Measurements from ENCODE around the gene UBAC1. TPM values are rescaled to one million over a fixed set of nuclear protein-coding genes. Genes with fewer than 3 reads are reported as not detected.

The UBAC1 gene
- total RNA-seq, 2 donors from 2014 or later: 37.9 to 39.3 TPM

- Histone ChIP-seq H3K27ac (no peak overlapping the region), H3K4me1 (ENCODE audit: control insufficient read depth in 1 of 2, low read depth in 2 of 2) (peaks cover 0 to 21% of the 10 kb centered on the region in 2 donors), H3K9me3 (no peaks in the 10 kb centered on the region), H3K36me3 (peaks cover 20% of the 10 kb centered on the region), H3K4me3 (no peak overlapping the region), H3K27me3 (replicated peaks; ENCODE audit: insufficient read depth) (no peaks in the 10 kb centered on the region)
- TF ChIP-seq CTCF (IDR thresholded peaks at IDR 0.05): no peak
- no peak for DNase-seq (ENCODE audit: low spot score)
- ATAC-seq (ENCODE audit: insufficient number of reproducible peaks, low FRiP score, low read depth): no peak
Measured at GRCh38 chr9:136007934-136008692, 46.9 kb upstream of the UBAC1 start.

DNA sequence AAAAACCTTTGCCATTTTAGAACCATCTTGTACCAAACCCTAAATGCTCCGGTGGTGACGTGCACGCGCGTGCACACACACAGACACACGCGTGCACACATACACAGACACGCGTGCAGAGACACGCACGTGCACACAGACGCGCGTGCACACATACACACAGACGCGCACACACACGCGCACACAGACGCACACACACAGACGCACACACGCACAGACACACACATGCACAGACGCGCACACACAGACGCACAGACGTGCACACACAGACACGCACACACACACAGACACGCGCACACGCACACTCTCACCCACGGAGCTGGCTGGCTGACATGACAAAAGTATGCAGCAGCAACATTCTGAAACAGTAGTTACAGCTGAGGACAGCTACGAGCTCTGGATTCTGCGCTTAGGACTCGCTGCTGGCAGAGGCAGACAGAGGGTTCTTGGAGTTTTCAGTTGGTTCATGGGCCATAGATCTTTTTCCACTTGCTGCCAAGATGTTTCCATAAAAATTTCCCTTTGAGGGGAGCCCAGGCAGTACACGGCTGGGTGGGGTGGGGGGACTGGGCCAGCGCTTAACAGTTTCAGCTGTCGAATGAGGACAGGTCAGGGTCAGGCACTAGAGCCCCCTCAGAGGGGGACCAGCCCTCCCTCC is 46.2 kb upstream of the UBAC1 start:
- H3K4me3 ChIP-seq: no peak overlapping the region
- peaks cover 0 to 19% of the 10 kb centered on the region in 2 donors for H3K4me1 ChIP-seq (ENCODE audit: control insufficient read depth in 1 of 2, low read depth in 2 of 2)
- TF ChIP-seq CTCF (IDR thresholded peaks at IDR 0.05): no peak
- ATAC-seq (ENCODE audit: insufficient number of reproducible peaks, low FRiP score, low read depth): no peak
- no peak overlapping the region for H3K27ac ChIP-seq
- no peaks in the 10 kb centered on the region for H3K9me3 ChIP-seq
- no peak for DNase-seq (ENCODE audit: low spot score)
- H3K27me3 ChIP-seq (replicated peaks; ENCODE audit: insufficient read depth): no peaks in the 10 kb centered on the region
- H3K36me3 ChIP-seq: peaks cover 20% of the 10 kb centered on the region

- TF ChIP-seq CTCF (IDR thresholded peaks at IDR 0.05): no peak
- Histone ChIP-seq H3K4me1 (ENCODE audit: control insufficient read depth in 1 of 2, low read depth in 2 of 2) (peaks cover 0 to 12% of the 10 kb centered on the region in 2 donors), H3K36me3 (peaks cover 16% of the 10 kb centered on the region), H3K27ac (no peak overlapping the region), H3K4me3 (no peak overlapping the region), H3K27me3 (replicated peaks; ENCODE audit: insufficient read depth) (no peaks in the 10 kb centered on the region), H3K9me3 (no peaks in the 10 kb centered on the region)
- DNase-seq (ENCODE audit: low spot score): no peak
- ATAC-seq (ENCODE audit: insufficient number of reproducible peaks, low FRiP score, low read depth): no peak
Measured at GRCh38 chr9:136006169-136006568, 45.0 kb upstream of the UBAC1 start.

- ATAC-seq (ENCODE audit: insufficient number of reproducible peaks, low FRiP score, low read depth): no peak
- Histone ChIP-seq H3K27me3 (replicated peaks; ENCODE audit: insufficient read depth) (no peaks in the 10 kb centered on the region), H3K4me1 (ENCODE audit: control insufficient read depth in 1 of 2, low read depth in 2 of 2) (peaks cover 0 to 12% of the 10 kb centered on the region in 2 donors), H3K36me3 (peaks cover 5% of the 10 kb centered on the region), H3K4me3 (no peak overlapping the region), H3K27ac (no peak overlapping the region), H3K9me3 (no peaks in the 10 kb centered on the region)
- no peak for TF ChIP-seq CTCF (IDR thresholded peaks at IDR 0.05)
- DNase-seq (ENCODE audit: low spot score): no peak
Measured at GRCh38 chr9:136004712-136005111, 43.5 kb upstream of the UBAC1 start.

DNA sequence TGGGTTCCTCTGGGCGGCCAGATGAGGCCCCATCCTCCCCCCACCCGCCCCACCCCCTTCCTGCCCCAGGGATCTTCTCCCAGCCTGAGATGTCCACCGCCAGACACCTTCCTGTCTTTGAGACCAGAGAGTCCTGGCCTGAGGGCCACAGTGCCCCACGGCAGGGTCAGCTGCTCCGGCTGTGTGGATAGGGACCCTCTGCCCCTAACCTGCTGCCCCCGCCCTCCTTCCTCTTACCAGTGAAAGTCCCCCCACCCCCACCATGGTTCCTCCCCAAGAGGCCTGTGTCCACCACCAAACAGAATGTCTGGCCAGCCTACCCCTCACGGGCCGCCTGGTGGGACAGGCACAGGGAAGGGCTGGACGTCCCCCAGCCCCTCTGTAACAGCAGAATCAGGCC is 43.0 kb upstream of the UBAC1 start:
- peaks cover 0 to 12% of the 10 kb centered on the region in 2 donors for H3K4me1 ChIP-seq (ENCODE audit: control insufficient read depth in 1 of 2, low read depth in 2 of 2)

More for the DNA sequence above, 43.0 kb upstream of the UBAC1 start:
- Histone ChIP-seq H3K9me3 (no peaks in the 10 kb centered on the region), H3K4me3 (no peak overlapping the region), H3K36me3 (peaks cover 4% of the 10 kb centered on the region), H3K27me3 (replicated peaks; ENCODE audit: insufficient read depth) (no peaks in the 10 kb centered on the region), H3K27ac (no peak overlapping the region)
- no peak for TF ChIP-seq CTCF (IDR thresholded peaks at IDR 0.05)
- DNase-seq (ENCODE audit: low spot score) (no peak), ATAC-seq (ENCODE audit: insufficient number of reproducible peaks, low FRiP score, low read depth) (no peak)

All from thoracic aorta (tissue), 2 donors.